Activated CD4-positive, alpha-beta T cell treated with anti-CD3 and anti-CD28 coated beads, Interleukin-2, amount 10 ng/mL, durations not matched to agents 7 days and 5 days (primary cell): ENCODE results near the gene TMEM18. TPM values are rescaled to one million over a fixed set of nuclear protein-coding genes. Genes with fewer than 3 reads are reported as not detected.

Experiments used
- CTCF ChIA-PET: fragments of 350-600 bp; sonication (Branson Sonifier 250); formaldehyde crosslinking; loops from one replicate; lab custom pipeline; 2021; ENCODE audit warnings: antibody characterized with exemption; lab: Charles Lee
- POLR2A ChIA-PET: fragments of 350-600 bp; sonication (Branson Sonifier 250); formaldehyde crosslinking; loops from one replicate; lab custom pipeline; 2021; ENCODE audit warnings: antibody characterized with exemption; lab: Charles Lee
- DNase-seq: peaks from one replicate; pipeline ENCODE4 v3.0.0-alpha.2; 2020
- H3K27ac Mint-ChIP-seq: one replicate; pipeline ENCODE4 v1.8.0; 2021; ENCODE audit warnings: mild to moderate bottlenecking, moderate library complexity, mixed read lengths
- H3K27me3 Mint-ChIP-seq: one replicate; pipeline ENCODE4 v1.8.0; 2021; ENCODE audit warnings: mixed read lengths
- H3K36me3 Mint-ChIP-seq: one replicate; pipeline ENCODE4 v1.8.0; 2021; ENCODE audit warnings: low read depth, mixed read lengths
- H3K4me1 Mint-ChIP-seq: one replicate; pipeline ENCODE4 v1.8.0; 2021; ENCODE audit warnings: mixed read lengths
- H3K4me3 Mint-ChIP-seq: one replicate; pipeline ENCODE4 v1.8.0; 2021; ENCODE audit warnings: mild to moderate bottlenecking, moderate library complexity, mixed read lengths
- H3K9me3 Mint-ChIP-seq: one replicate; pipeline ENCODE4 v1.8.0; 2021; ENCODE audit warnings: mixed read lengths
- total RNA-seq, 2 experiments: library from RNA; stranded (reverse); gene quantifications; one replicate each; pipeline ENCODE4 v1.2.3, GENCODE V29; 2021

TMEM18 gene
- total RNA-seq, 2 experiments from 2014 or later = 30.3 to 31.7 TPM

DNA sequence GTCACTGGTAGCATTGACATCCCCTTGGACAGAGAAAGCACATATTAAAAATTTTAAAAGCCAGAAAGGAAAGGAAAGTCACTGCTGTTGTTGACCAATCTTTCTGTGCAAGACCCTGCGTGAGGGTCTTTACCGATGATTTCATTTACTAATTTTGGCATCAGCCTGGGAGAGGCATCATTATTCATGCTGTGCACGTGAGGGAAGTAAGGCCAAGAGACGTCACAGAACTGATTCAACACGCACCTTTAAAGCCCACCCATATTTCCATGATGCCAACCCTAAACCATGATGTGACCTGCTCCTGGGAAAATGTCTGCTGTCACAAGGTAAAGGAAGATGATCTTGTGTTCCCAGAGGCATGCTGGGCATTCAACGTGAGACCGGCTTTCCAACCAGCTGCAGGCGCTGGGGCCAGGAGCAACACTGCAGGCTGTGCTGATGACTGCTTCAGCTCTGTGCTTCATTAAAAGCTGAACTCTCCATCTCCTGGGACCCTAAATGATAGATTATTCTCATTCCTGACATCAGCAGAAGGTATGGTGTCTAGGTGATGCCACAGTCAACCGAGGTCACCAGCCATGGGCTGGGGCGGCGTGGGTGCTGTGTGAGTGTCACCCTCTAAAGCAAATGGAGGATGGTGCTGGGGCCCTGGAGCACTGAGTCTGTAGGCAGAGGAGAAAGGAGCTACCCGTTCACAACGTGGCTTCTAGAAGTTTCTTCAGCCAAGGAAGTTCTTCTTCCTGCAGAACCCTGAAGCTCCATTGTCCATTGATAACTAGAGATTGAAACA is 53.9 kb downstream of the TMEM18 start:
- CTCF ChIA-PET = no interaction called here
- no peaks in the 10 kb centered on the region for H3K9me3 Mint-ChIP-seq
- H3K4me1 Mint-ChIP-seq = no peaks in the 10 kb centered on the region
- H3K27ac Mint-ChIP-seq = no peak overlapping the region
- no peak for DNase-seq
- H3K36me3 Mint-ChIP-seq = no peaks in the 10 kb centered on the region
- POLR2A ChIA-PET = no interaction called here
- no peak overlapping the region for H3K4me3 Mint-ChIP-seq
- no peaks in the 10 kb centered on the region for H3K27me3 Mint-ChIP-seq

DNA sequence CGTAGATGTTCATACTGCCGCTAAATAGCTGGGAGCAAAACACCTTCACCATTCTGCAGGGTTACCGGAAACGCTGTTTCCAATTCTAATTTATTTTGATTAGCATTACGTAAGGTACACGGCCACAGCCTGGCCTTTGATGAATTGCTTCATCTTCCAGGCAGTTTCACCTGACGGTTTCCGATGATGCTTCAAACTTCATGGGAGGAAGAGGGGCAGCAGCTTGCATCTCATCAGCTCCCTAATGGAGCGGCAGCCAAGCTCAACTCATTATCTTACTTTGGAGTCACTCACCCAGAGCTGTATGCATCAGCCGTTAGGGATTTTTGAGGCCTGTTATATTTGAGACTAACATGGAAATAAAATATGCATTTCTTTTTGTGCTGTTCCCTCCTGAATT is 54.8 kb downstream of the TMEM18 start:
- DNase-seq = no peak
- no peaks in the 10 kb centered on the region for H3K9me3 Mint-ChIP-seq
- no peaks in the 10 kb centered on the region for H3K27me3 Mint-ChIP-seq
- no peak overlapping the region for H3K27ac Mint-ChIP-seq
- CTCF ChIA-PET = no interaction called here
- H3K4me3 Mint-ChIP-seq = no peak overlapping the region
- no peaks in the 10 kb centered on the region for H3K4me1 Mint-ChIP-seq
- H3K36me3 Mint-ChIP-seq = no peaks in the 10 kb centered on the region
- POLR2A ChIA-PET = no interaction called here

- no peaks in the 10 kb centered on the region for H3K4me1 Mint-ChIP-seq
These were observed 55.7 kb downstream of the TMEM18 start for GRCh38 chr2:621303-622099.

GRCh38 chr2:620471-621302 is 56.5 kb downstream of the TMEM18 start:
- ChIA-PET POLR2A (no interaction called here), CTCF (interaction anchor here (0.9 to 1.3 kb wide), 2 partner anchors 42 to 91 kb away, joined by 3 read pairs; no protein-coding TSS in a partner anchor)
- Mint-ChIP-seq H3K4me3 (no peak overlapping the region), H3K4me1 (no peaks in the 10 kb centered on the region), H3K27me3 (no peaks in the 10 kb centered on the region), H3K36me3 (no peaks in the 10 kb centered on the region), H3K27ac (no peak overlapping the region), H3K9me3 (no peaks in the 10 kb centered on the region)
- DNase-seq = no peak

More at GRCh38 chr2:621303-622099, 55.7 kb downstream of the TMEM18 start:
- ChIA-PET POLR2A (no interaction called here), CTCF (interaction anchor here (1.3 kb wide), 1 partner anchor 92 kb away, joined by 3 read pairs; no protein-coding TSS in a partner anchor)
- H3K9me3 Mint-ChIP-seq = no peaks in the 10 kb centered on the region
- H3K36me3 Mint-ChIP-seq = no peaks in the 10 kb centered on the region
- no peaks in the 10 kb centered on the region for H3K27me3 Mint-ChIP-seq
- no peak overlapping the region for H3K27ac Mint-ChIP-seq
- no peak overlapping the region for H3K4me3 Mint-ChIP-seq
- DNase-seq = no peak

- POLR2A ChIA-PET = no interaction called here
- CTCF ChIA-PET = interaction anchor here (0.9 to 1.3 kb wide), 2 partner anchors 43 to 90 kb away, joined by 3 read pairs; no protein-coding TSS in a partner anchor
- no peaks in the 10 kb centered on the region for H3K4me1 Mint-ChIP-seq
These were observed 57.2 kb downstream of the TMEM18 start for GRCh38 chr2:620004-620403.

DNA sequence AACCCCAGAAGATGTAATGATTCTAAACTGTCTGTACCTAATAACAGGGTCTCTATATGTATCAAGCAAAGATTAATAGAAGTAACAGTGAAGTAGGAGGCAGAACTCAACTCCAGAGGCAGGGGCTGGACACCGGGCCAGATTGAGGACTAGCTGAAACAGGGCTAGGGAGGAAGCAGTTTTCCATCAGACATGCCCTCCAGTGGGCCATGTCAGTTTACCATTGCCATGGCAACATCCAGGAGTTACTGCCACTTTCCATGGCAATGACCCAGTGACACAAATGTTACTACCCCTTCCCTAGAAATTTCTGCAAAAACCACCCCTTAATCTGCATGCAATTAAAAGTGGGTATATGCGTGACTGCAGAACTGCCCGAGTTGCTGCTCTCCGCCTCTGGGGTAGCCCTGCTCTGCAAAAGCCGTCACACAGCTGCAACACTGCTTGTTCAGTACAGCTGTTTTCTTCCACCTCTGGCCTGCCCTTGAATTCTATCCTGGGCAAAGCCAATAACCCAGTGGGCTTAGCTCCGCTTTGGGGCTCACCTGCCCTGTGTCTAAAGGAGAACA is 58.7 kb downstream of the TMEM18 start:
- no peaks in the 10 kb centered on the region for H3K4me1 Mint-ChIP-seq

More at GRCh38 chr2:620004-620403, 57.2 kb downstream of the TMEM18 start:
- H3K27me3 Mint-ChIP-seq = peaks cover 1% of the 10 kb centered on the region
- H3K27ac Mint-ChIP-seq = no peak overlapping the region
- H3K4me3 Mint-ChIP-seq = no peak overlapping the region
- no peaks in the 10 kb centered on the region for H3K36me3 Mint-ChIP-seq
- no peak for DNase-seq
- H3K9me3 Mint-ChIP-seq = no peaks in the 10 kb centered on the region

DNA sequence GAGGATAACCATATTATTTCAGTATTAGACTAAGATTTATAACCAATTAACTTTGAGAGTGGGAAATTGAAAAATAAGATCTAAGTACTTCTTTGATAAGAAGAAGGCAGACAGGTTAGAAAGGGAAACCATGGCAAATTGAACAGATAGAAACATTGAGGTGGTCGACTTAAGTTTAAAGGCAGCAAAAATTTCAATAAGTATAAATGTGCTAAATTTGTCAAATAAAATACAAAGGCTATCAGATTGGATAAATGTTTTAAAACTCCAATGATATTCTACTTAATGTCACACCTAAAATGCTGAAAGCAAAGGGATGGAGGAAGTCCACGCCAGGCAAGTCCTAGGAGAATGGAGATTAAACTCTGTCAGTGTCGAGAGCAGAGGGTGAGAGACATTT is 59.2 kb downstream of the TMEM18 start:
- ChIA-PET POLR2A (no interaction called here), CTCF (interaction anchor here (0.7 kb wide), 1 partner anchor 309 kb away, joined by 3 read pairs; no protein-coding TSS in a partner anchor)
- no peaks in the 10 kb centered on the region for H3K4me1 Mint-ChIP-seq
- H3K36me3 Mint-ChIP-seq = no peaks in the 10 kb centered on the region
- no peaks in the 10 kb centered on the region for H3K9me3 Mint-ChIP-seq
- peaks cover 1% of the 10 kb centered on the region for H3K27me3 Mint-ChIP-seq
- H3K4me3 Mint-ChIP-seq = no peak overlapping the region
- DNase-seq = no peak
- no peak overlapping the region for H3K27ac Mint-ChIP-seq

More for the DNA sequence above, 58.7 kb downstream of the TMEM18 start:
- Mint-ChIP-seq H3K27me3 (peaks cover 1% of the 10 kb centered on the region), H3K9me3 (no peaks in the 10 kb centered on the region), H3K4me3 (no peak overlapping the region), H3K36me3 (no peaks in the 10 kb centered on the region), H3K27ac (no peak overlapping the region)
- ChIA-PET CTCF (no interaction called here), POLR2A (no interaction called here)
- no peak for DNase-seq
